ENCODE results near the gene DAB1.

Gene DAB1

GRCh38 chr1:56965916-56966697 is 457.8 kb downstream of the DAB1 start, which contains the start of gene C8B:
C8B (minus strand) TSS chr1:56966015; CDS start chr1:56965948, 67 bp downstream.
- no peak for TF ChIP-seq CTCF (IDR thresholded peaks at IDR 0.05; ENCODE audit: low read depth, low read length)
- no peak for DNase-seq (ENCODE audit: low read depth in 2 of 2)
- H3K4me3 ChIP-seq (replicated peaks in 1 of 2; ENCODE audit: low read depth in 2 of 2, low read length in 2 of 2), result no peak within 1 kb of the TSS

- no peak for TF ChIP-seq CTCF (IDR thresholded peaks at IDR 0.05; ENCODE audit: low read depth, low read length)
- no peak overlapping the region for H3K4me3 ChIP-seq (replicated peaks in 1 of 2; ENCODE audit: low read depth in 2 of 2, low read length in 2 of 2)
- DNase-seq (ENCODE audit: low read depth in 2 of 2), result no peak
These were observed 458.7 kb downstream of the DAB1 start for GRCh38 chr1:56965191-56965590.

GRCh38 chr1:56964349-56965017 is 459.4 kb downstream of the DAB1 start:
- DNase-seq (ENCODE audit: low read depth in 2 of 2), result no peak
- TF ChIP-seq CTCF (IDR thresholded peaks at IDR 0.05; ENCODE audit: low read depth, low read length), result no peak
- no peak overlapping the region for H3K4me3 ChIP-seq (replicated peaks in 1 of 2; ENCODE audit: low read depth in 2 of 2, low read length in 2 of 2)

GRCh38 chr1:56963667-56964066 is 460.2 kb downstream of the DAB1 start:
- peak; percentile 9 to 11 for DNase-seq (ENCODE audit: low read depth in 2 of 2)
- no peak overlapping the region for H3K4me3 ChIP-seq (replicated peaks in 1 of 2; ENCODE audit: low read depth in 2 of 2, low read length in 2 of 2)
- TF ChIP-seq CTCF (IDR thresholded peaks at IDR 0.05; ENCODE audit: low read depth, low read length), result no peak

- no peak for TF ChIP-seq CTCF (IDR thresholded peaks at IDR 0.05; ENCODE audit: low read depth, low read length)
- DNase-seq (ENCODE audit: low read depth in 2 of 2), result no peak
- no peak overlapping the region for H3K4me3 ChIP-seq (replicated peaks in 1 of 2; ENCODE audit: low read depth in 2 of 2, low read length in 2 of 2)
These were observed 462.4 kb downstream of the DAB1 start for GRCh38 chr1:56961426-56961825.

GRCh38 chr1:56958526-56958925 is 465.3 kb downstream of the DAB1 start:
- no peak for TF ChIP-seq CTCF (IDR thresholded peaks at IDR 0.05; ENCODE audit: low read depth, low read length)
- DNase-seq (ENCODE audit: low read depth in 2 of 2), result peak; percentile 15 to 31
- no peak overlapping the region for H3K4me3 ChIP-seq (replicated peaks in 1 of 2; ENCODE audit: low read depth in 2 of 2, low read length in 2 of 2)

Data from cardiac fibroblast (primary cell).